BE2C (cell line): ENCODE measurements around the gene CPLX4.

Experiments used
- DNase-seq: peaks from one replicate; pipeline ENCODE4 v3.0.0-alpha.2; 2020
- H3K27me3 ChIP-seq: fragments of 250-450 bp; sonication (Bioruptor Pico); 2 replicates; pipeline ENCODE4 v1.5.1; 2020; ENCODE audit warnings: mild to moderate bottlenecking
- H3K36me3 ChIP-seq: fragments of 250-450 bp; sonication (Bioruptor Pico); 2 replicates; pipeline ENCODE4 v1.5.1; 2020; ENCODE audit warnings: mild to moderate bottlenecking
- H3K4me1 ChIP-seq: fragments of 250-450 bp; sonication (Bioruptor Pico); 2 replicates; pipeline ENCODE4 v1.5.1; 2020
- H3K4me3 ChIP-seq: 2 replicates; pipeline ENCODE4 v1.5.1; 2011; ENCODE audit warnings: low read depth, low read length
- H3K9me3 ChIP-seq: fragments of 250-450 bp; sonication (Bioruptor Pico); 2 replicates; pipeline ENCODE4 v1.5.1; 2020
- CTCF ChIP-seq: IDR thresholded peaks from 2 replicates; pipeline ENCODE4 v1.5.1; 2012; ENCODE audit warnings: mild to moderate bottlenecking, low read depth, low read length

The CPLX4 gene

GRCh38 chr18:59246796-59247195 is 71.7 kb downstream of the CPLX4 start:
- Histone ChIP-seq H3K9me3 (no peaks in the 10 kb centered on the region), H3K4me1 (no peaks in the 10 kb centered on the region), H3K4me3 (no peak overlapping the region), H3K36me3 (no peaks in the 10 kb centered on the region), H3K27me3 (peaks cover 12% of the 10 kb centered on the region; the same call in 1 of the 2 replicates)
- DNase-seq = no peak
- no peak for TF ChIP-seq CTCF
